Stimulated activated naive B cell treated with anti-CD40 and anti-IgM and Interleukin-4, amounts not matched to agents 10 μg/mL and 1 μg/mL and 100 μg/mL, for 72 hours (primary cell): ENCODE results near the gene WAC.
A peak's percentile ranks its signal among the peaks of the same experiment; 100 is the strongest.

Experiments used
- ATAC-seq, 2 donors: fragments of 150-1000 bp; cut with Tn5 transposase; replicated peaks; 2 replicates each; pipeline ENCODE4 v1.10.0; 2021; ENCODE audit warnings: moderate library complexity in 1 of 2
- DNase-seq: peaks from one replicate; pipeline ENCODE4 v3.0.0; 2021
- H3K27ac Mint-ChIP-seq: one replicate; pipeline ENCODE4 v1.8.0; 2022; ENCODE audit warnings: mild to moderate bottlenecking, mixed read lengths
- H3K27me3 Mint-ChIP-seq, 2 donors: one replicate each; pipeline ENCODE4 v1.8.0; 2022; ENCODE audit warnings: mixed read lengths in 2 of 2
- H3K36me3 Mint-ChIP-seq, 2 donors: one replicate each; pipeline ENCODE4 v1.8.0; 2022; ENCODE audit warnings: mixed read lengths in 2 of 2, mild to moderate bottlenecking in 1 of 2
- H3K4me1 Mint-ChIP-seq, 2 donors: one replicate each; pipeline ENCODE4 v1.8.0; 2022; ENCODE audit warnings: mixed read lengths in 2 of 2, mild to moderate bottlenecking in 1 of 2
- H3K4me3 Mint-ChIP-seq, 2 donors: one replicate each; pipeline ENCODE4 v1.8.0; 2022; ENCODE audit warnings: mild to moderate bottlenecking in 2 of 2, mixed read lengths in 2 of 2, moderate library complexity in 1 of 2
- H3K9me3 Mint-ChIP-seq, 2 donors: one replicate each; pipeline ENCODE4 v1.8.0; 2022; ENCODE audit warnings: mixed read lengths in 2 of 2, mild to moderate bottlenecking in 1 of 2

WAC gene

DNA sequence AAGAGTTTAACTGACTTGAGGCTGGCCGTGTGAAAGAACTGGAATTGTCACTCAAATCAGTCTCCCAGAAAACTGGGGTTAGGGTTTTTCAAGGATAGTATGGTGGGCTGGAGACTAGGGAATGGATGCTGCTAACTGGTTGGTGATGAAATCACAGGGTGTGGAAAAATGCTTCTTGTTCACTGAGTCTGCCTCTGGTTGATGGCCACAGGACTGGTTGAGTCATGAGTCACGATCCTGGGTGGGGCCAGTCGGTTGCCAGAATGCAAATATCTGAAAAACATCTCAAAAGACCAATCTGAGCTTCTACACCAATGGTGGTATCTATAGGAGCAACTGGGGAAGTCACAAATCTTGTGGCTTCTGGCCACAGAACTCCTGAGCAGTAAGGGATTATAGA lies 128.1 kb downstream of the WAC start:
- Mint-ChIP-seq H3K4me3 (no peak overlapping the region), H3K9me3 (no peaks in the 10 kb centered on the region), H3K36me3 (no peaks in the 10 kb centered on the region), H3K4me1 (peaks cover 2 to 5% of the 10 kb centered on the region in 2 donors), H3K27me3 (peaks cover 24 to 48% of the 10 kb centered on the region in 2 donors), H3K27ac (no peak overlapping the region)
- DNase-seq (no peak), ATAC-seq (no peak)

DNA sequence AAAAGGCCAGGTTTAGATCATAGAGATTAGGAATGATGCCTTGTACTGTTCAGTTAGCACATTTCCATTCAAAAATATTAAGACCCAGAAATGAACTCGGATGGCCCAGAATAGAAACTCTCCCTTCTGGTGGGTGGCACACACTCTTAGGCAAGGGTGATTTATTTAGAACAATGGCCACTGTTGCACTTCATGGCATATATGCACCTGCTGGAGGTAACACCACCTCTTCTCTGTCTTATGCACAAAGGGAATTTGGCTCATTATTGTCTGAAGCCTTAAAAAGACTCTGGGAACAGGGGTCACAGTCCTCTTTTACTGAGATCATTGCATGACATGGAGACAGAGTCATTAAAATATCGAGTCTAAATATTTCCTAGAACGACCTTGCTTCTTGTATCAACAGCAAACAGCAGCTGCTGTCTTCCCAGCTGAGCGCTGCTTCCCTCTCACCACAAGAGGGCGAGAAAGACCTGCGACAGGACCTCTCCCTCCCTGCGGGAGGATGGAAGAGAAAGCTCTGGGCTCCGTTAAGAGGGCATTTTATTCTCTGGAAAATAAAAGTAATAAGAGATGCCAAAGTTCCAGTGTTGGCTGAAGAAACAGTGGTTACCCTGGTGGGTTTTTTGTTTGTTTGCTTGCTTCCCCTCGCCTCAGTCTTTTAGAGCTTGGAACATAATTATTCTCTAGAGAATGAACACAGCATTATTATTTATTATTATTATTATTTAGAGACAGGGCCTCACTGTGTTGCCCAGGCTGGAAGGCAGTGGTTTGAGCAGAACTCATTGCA lies 130.9 kb downstream of the WAC start:
- Mint-ChIP-seq H3K9me3 (no peaks in the 10 kb centered on the region), H3K4me3 (no peak overlapping the region), H3K27ac (peak overlapping the region; percentile 47), H3K4me1 (peaks cover 7 to 12% of the 10 kb centered on the region in 2 donors), H3K36me3 (no peaks in the 10 kb centered on the region), H3K27me3 (peaks cover 48 to 67% of the 10 kb centered on the region in 2 donors)
- ATAC-seq: peak; percentile 89 to 91
- DNase-seq: peak; percentile 48

DNA sequence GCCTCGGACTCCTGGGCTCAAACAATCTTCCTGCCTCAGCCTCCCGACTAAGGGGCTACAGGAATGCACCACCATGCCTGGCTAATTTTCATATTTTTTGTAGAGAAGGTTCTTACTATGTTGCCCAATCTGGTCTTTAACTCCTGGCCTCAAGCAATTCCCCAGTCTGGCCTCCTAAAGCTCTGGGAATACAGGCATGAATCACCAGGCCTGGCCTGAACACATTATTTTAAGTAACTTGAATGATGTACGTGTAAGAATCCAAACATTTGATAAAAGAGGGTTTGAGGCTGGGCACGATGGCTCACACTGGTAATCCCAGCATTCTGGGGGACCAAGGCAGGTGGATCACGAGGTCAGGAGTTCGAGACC lies 131.4 kb downstream of the WAC start:
- Mint-ChIP-seq H3K36me3 (no peaks in the 10 kb centered on the region), H3K27me3 (peaks cover 54 to 73% of the 10 kb centered on the region in 2 donors), H3K27ac (no peak overlapping the region), H3K4me1 (peaks cover 9 to 16% of the 10 kb centered on the region in 2 donors), H3K9me3 (peaks cover 0 to 1% of the 10 kb centered on the region in 2 donors), H3K4me3 (no peak overlapping the region)
- ATAC-seq (no peak), DNase-seq (no peak)

DNA sequence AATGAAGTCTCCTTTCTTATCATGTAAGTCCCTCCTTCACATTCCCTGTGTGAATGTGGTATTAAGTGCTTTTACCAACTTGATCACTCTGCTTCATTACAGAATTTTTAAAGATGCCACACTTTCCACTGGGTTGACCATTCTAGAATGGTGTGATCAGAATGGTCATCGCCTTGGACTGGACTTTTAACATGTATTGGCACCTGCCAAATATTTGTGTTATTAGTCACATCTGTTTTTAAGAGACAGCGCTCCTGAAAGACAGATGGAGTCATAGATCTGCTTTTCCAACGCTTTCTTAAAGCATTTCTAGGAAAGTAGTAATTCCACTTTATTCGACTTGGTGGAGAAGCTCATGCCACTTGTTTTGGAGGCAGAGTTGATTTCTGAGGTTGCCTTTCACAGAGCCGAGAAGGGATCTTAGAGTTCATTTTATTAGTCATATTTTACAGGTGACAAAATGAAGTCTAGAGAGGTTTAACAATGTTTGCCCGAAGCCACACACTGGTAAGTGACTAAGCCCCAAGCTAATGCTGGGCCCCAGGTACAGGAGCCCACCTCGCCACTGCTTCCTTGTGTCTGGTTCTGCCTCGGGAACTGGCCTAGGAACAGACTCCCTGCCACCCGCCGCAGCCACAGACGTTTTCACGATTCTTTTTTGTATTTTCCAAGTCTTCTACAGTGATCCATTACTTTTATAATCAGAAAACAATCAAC lies 134.0 kb downstream of the WAC start:
- Mint-ChIP-seq H3K4me1 (peaks cover 9 to 16% of the 10 kb centered on the region in 2 donors), H3K27me3 (peaks cover 63 to 88% of the 10 kb centered on the region in 2 donors), H3K27ac (no peak overlapping the region)

DNA sequence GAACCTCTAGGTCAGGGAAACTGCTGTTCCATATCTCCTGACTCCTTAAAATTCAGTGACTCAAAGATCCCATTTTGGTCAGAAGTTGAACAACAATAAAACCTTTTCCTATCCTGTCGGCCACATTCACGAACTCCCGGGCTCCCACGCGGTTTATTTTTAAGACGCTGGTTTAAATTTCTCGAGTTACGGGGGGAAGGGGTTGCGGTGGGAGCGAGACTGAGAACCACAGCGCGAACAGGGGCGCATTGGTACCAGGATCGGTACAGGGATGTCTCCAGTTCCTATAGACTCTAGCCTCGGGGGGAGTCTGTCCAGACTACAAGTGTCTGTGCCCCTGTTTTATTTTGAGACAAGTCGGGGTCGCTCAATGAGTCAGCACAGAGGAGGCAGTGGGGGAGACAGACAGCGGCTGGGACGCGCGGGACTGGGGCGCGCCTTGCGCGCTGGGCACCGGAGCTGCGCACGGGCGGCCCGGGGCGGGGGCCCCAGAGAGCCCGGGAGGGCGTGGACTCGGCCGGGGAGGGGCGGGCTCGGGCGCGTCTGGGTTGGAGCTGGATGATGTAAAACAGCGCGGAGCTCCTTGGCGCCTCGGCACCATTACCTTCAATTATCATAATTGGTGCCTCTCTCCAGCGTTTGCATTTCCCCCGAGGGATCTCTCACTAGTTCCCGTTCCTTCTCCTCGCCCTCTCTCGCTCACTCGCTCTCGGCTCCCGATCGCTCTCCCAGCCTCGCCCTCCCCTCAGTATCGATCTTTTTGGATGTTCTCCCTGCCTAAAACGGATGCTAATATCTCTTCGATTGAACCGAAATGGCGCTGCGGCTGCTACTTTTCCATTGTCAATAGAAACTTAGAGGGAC lies 135.7 kb downstream of the WAC start:
- Mint-ChIP-seq H3K36me3 (no peaks in the 10 kb centered on the region), H3K4me3 (peak overlapping the region; percentile 77 to 88), H3K27me3 (peaks cover 64 to 88% of the 10 kb centered on the region in 2 donors), H3K27ac (no peak overlapping the region), H3K4me1 (peaks cover 9 to 15% of the 10 kb centered on the region in 2 donors), H3K9me3 (peaks cover 0 to 6% of the 10 kb centered on the region in 2 donors)
- peak; percentile 71 to 84 for ATAC-seq
- DNase-seq: peak; percentile 16

More for the DNA sequence above, 134.0 kb downstream of the WAC start:
- H3K9me3 Mint-ChIP-seq: peaks cover 0 to 6% of the 10 kb centered on the region in 2 donors
- no peaks in the 10 kb centered on the region for H3K36me3 Mint-ChIP-seq
- H3K4me3 Mint-ChIP-seq: no peak overlapping the region
- ATAC-seq: no peak
- DNase-seq: no peak

DNA sequence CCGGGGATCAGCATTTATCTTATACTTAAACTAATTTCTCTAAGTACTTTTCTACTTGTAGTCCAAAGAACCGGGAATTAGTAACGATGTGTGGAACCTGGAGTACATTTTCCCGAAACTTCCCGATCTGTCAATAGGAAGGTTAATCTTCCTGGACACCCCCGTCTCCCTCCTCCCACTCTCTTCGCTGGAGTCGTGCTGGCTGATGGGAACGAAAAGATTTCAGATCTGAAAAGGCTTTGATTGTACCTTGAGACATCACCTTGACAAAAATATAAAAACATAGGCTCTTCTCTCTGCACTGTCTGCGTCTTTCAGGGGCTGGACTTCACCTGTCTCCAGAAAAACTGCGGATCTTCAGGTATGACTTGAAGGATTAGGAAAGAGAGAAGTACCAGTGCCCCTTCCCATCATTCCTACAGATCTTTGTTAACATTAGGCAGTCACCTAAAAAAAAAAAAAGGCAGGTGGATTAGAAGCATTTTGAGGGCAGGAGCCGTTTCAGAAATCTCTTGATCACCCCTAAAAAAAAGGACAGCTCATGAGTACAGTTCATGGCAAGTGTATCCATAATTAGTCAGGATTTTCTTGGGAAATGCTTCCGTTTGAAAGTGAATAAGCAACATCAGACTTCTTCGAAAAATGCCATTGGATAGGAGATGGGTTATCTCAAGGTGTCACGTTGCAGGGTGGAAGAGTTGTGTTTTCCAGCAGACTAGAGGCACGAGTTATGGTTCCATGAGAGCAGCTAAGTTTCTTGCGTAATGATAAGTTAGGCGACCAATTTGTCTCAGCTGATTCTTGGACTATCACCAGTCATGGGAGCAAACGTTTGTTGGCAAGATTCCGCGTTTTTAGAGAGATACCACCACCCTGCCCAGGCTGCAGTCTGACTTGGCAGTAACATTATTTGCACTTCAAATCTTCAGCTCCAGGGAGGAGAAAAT lies 136.6 kb downstream of the WAC start:
- Mint-ChIP-seq H3K4me1 (peaks cover 6 to 12% of the 10 kb centered on the region in 2 donors), H3K27ac (no peak overlapping the region), H3K9me3 (peaks cover 0 to 6% of the 10 kb centered on the region in 2 donors), H3K27me3 (peaks cover 67 to 88% of the 10 kb centered on the region in 2 donors), H3K36me3 (no peaks in the 10 kb centered on the region), H3K4me3 (peak overlapping the region; percentile 77 to 88)
- no peak for ATAC-seq
- no peak for DNase-seq
